Effector memory CD8-positive, alpha-beta T cell (primary cell): ENCODE data around the gene CWC27.
"Not testable (repeated sequence)": the region's sequence is repeated elsewhere in the genome, so short reads cannot be mapped to it uniquely, and the experiment has no call there.

Source experiments
- ATAC-seq: fragments of 150-1000 bp; cut with Tn5 transposase; replicated peaks from 2 replicates; pipeline ENCODE4 v1.10.0; 2021; ENCODE audit warnings: mild to moderate bottlenecking, moderate library complexity
- DNase-seq, 3 experiments: peaks; one replicate each; pipeline ENCODE4 v3.0.0; 2021
- H3K27ac Mint-ChIP-seq, 2 donors: one replicate each; pipeline ENCODE4 v1.8.0; 2022; ENCODE audit warnings: mild to moderate bottlenecking in 2 of 2, mixed read lengths in 2 of 2, moderate library complexity in 2 of 2
- H3K27me3 Mint-ChIP-seq, 2 donors: one replicate each; pipeline ENCODE4 v1.8.0; 2022; ENCODE audit warnings: mixed read lengths in 2 of 2
- H3K36me3 Mint-ChIP-seq: one replicate; pipeline ENCODE4 v1.8.0; 2022; ENCODE audit warnings: mild to moderate bottlenecking, moderate library complexity, mixed read lengths; ENCODE audit not compliant: insufficient read depth
- H3K4me1 Mint-ChIP-seq, 2 donors: one replicate each; pipeline ENCODE4 v1.8.0; 2022; ENCODE audit warnings: low read depth in 2 of 2, mixed read lengths in 2 of 2
- H3K4me3 Mint-ChIP-seq, 2 donors: one replicate each; pipeline ENCODE4 v1.8.0; 2022; ENCODE audit warnings: mild to moderate bottlenecking in 2 of 2, mixed read lengths in 2 of 2, moderate library complexity in 2 of 2
- H3K9me3 Mint-ChIP-seq, 2 donors: one replicate each; pipeline ENCODE4 v1.8.0; 2022; ENCODE audit warnings: mixed read lengths in 2 of 2

The CWC27 gene

GRCh38 chr5:64874753-64875152 is 106.0 kb downstream of the CWC27 start:
- Mint-ChIP-seq H3K4me1 (no peaks in the 10 kb centered on the region), H3K9me3 (no peaks in the 10 kb centered on the region), H3K36me3 (no peaks in the 10 kb centered on the region), H3K4me3 (no peak overlapping the region), H3K27ac (no peak overlapping the region), H3K27me3 (no peaks in the 10 kb centered on the region)
- no peak for DNase-seq
- ATAC-seq, result no peak

- H3K4me3 Mint-ChIP-seq, result no peak overlapping the region
- no peaks in the 10 kb centered on the region for H3K4me1 Mint-ChIP-seq
- no peaks in the 10 kb centered on the region for H3K36me3 Mint-ChIP-seq
- no peak for DNase-seq
- no peaks in the 10 kb centered on the region for H3K27me3 Mint-ChIP-seq
- ATAC-seq, result no peak
- H3K27ac Mint-ChIP-seq, result no peak overlapping the region
- no peaks in the 10 kb centered on the region for H3K9me3 Mint-ChIP-seq
Observed at GRCh38 chr5:64876203-64876602, 107.5 kb downstream of the CWC27 start.

DNA sequence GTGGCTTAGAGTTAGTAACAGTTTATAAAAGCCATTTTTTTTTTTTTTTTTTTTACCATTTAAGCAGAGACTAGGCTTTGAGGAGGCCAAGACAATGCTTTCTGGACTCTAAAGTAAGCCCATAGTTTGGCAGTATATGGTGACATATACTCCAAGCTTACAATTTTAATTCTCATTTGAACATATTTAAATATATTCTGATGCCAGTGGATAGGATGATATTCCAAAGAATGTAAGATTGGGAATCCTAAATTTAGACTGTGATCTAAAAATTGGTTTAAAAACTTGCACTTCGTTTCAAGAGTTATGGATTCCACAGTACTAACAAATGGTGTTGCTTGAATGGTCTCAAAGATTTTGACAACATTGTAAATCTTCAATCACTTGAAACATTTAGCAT is 112.1 kb downstream of the CWC27 start:
- no peak overlapping the region for H3K27ac Mint-ChIP-seq
- DNase-seq (no peak), ATAC-seq (no peak)
- H3K4me1 Mint-ChIP-seq, result no peaks in the 10 kb centered on the region
- H3K27me3 Mint-ChIP-seq, result no peaks in the 10 kb centered on the region
- H3K36me3 Mint-ChIP-seq, result no peaks in the 10 kb centered on the region
- no peak overlapping the region for H3K4me3 Mint-ChIP-seq
- H3K9me3 Mint-ChIP-seq, result no peaks in the 10 kb centered on the region

- ATAC-seq (no peak), DNase-seq (no peak)
- H3K27me3 Mint-ChIP-seq, result no peaks in the 10 kb centered on the region
- H3K9me3 Mint-ChIP-seq, result no peaks in the 10 kb centered on the region
- no peaks in the 10 kb centered on the region for H3K4me1 Mint-ChIP-seq
- H3K36me3 Mint-ChIP-seq, result no peaks in the 10 kb centered on the region
- H3K27ac Mint-ChIP-seq, result no peak overlapping the region
- no peak overlapping the region for H3K4me3 Mint-ChIP-seq
Observed at GRCh38 chr5:64883912-64884311, 115.2 kb downstream of the CWC27 start.

DNA sequence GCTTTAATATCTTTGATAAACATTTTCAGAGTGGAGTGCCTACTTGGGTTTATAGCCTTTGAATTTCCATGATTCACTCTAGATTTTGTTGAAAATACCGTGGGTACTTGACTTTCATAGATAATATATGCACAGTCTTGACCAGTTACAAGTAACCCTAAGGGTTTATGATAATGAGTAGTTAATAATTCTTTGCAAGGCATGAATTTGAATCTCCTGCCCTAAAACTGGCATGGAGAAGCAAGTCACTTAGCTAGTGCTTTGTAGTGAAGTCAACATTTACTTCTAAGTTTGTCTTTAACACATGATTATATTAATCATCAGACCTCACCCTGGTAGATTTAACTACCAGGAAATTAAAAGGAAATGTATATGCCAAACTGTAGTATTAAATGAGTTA is 115.8 kb downstream of the CWC27 start:
- no peaks in the 10 kb centered on the region for H3K4me1 Mint-ChIP-seq
- H3K36me3 Mint-ChIP-seq, result no peaks in the 10 kb centered on the region
- no peak for DNase-seq
- no peak overlapping the region for H3K4me3 Mint-ChIP-seq
- H3K9me3 Mint-ChIP-seq, result no peaks in the 10 kb centered on the region
- ATAC-seq, result no peak
- no peaks in the 10 kb centered on the region for H3K27me3 Mint-ChIP-seq
- H3K27ac Mint-ChIP-seq, result no peak overlapping the region

GRCh38 chr5:64887910-64888309 is 119.2 kb downstream of the CWC27 start:
- Mint-ChIP-seq H3K27me3 (no peaks in the 10 kb centered on the region), H3K9me3 (no peaks in the 10 kb centered on the region), H3K27ac (no peak overlapping the region), H3K4me1 (no peaks in the 10 kb centered on the region), H3K36me3 (peaks cover 4% of the 10 kb centered on the region), H3K4me3 (no peak overlapping the region)
- DNase-seq, result no peak
- ATAC-seq, result no peak

DNA sequence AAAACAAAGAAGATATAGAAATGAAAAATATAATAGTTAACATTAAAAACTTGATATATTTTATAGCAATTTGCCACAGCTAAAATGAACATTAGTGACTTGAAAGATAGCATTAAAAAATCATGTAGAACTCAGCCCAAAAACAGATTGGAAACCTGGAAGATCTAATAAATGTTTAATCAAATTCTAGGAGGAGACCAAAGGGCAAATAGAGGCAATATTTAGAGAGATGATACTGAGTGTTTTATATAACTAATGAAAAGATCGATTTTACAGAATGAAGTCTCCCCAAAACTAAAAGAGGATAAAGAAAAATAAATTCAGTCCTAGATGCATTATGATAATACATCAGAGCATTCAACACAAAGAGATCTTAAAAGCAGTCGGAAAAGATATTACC is 127.0 kb downstream of the CWC27 start:
- Mint-ChIP-seq H3K4me1 (no peaks in the 10 kb centered on the region), H3K9me3 (peaks cover 0 to 11% of the 10 kb centered on the region in 2 donors), H3K36me3 (peaks cover 4% of the 10 kb centered on the region), H3K27ac (no peak overlapping the region), H3K4me3 (no peak overlapping the region), H3K27me3 (no peaks in the 10 kb centered on the region)
- no peak for ATAC-seq
- no peak for DNase-seq

- H3K4me1 Mint-ChIP-seq, result no peaks in the 10 kb centered on the region
- H3K4me3 Mint-ChIP-seq, result no peak overlapping the region
- H3K27me3 Mint-ChIP-seq, result no peaks in the 10 kb centered on the region
- H3K9me3 Mint-ChIP-seq, result peaks cover 0 to 11% of the 10 kb centered on the region in 2 donors
- no peak overlapping the region for H3K27ac Mint-ChIP-seq
- no peaks in the 10 kb centered on the region for H3K36me3 Mint-ChIP-seq
- DNase-seq (no peak), ATAC-seq (no peak)
Observed at GRCh38 chr5:64899838-64900237, 131.1 kb downstream of the CWC27 start.

GRCh38 chr5:64900618-64901017 is 131.9 kb downstream of the CWC27 start:
- H3K9me3 Mint-ChIP-seq, result peaks cover 2 to 10% of the 10 kb centered on the region in 2 donors
- no peak overlapping the region for H3K27ac Mint-ChIP-seq
- H3K4me1 Mint-ChIP-seq, result no peaks in the 10 kb centered on the region
- H3K36me3 Mint-ChIP-seq, result no peaks in the 10 kb centered on the region
- H3K4me3 Mint-ChIP-seq, result no peak overlapping the region
- no peak for ATAC-seq
- no peak for DNase-seq
- no peaks in the 10 kb centered on the region for H3K27me3 Mint-ChIP-seq

DNA sequence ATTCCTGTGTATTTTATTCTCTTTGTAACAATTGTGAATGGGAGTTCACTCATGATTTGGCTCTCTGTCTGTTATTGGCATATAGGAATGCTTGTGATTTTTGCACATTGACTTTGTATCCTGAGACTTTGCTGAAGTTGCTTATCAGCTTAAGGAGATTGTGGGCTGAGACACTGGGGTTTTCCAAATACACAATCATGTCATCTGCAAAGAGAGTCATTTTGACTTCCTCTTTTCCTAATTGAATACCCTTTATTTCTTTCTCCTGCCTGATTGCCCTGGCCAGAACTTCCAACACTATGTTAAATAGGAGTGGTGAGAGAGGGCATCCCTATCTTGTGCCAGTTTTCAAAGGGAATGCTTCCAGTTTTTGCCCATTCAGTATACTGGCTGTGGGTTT is 138.7 kb downstream of the CWC27 start:
- H3K27ac Mint-ChIP-seq, result peak overlapping the region in 1 of 2 donors; percentile 56
- H3K36me3 Mint-ChIP-seq, result not testable (repeated sequence)

GRCh38 chr5:64914396-64914795 is 145.7 kb downstream of the CWC27 start:
- Mint-ChIP-seq H3K27ac (no peak overlapping the region), H3K27me3 (no peaks in the 10 kb centered on the region), H3K4me1 (peaks cover 0 to 2% of the 10 kb centered on the region in 2 donors), H3K4me3 (no peak overlapping the region), H3K36me3 (peaks cover 2% of the 10 kb centered on the region), H3K9me3 (peaks cover under 1% of the 10 kb centered on the region in 2 donors)
- no peak for ATAC-seq
- no peak for DNase-seq

More for the DNA sequence above, 138.7 kb downstream of the CWC27 start:
- not testable (repeated sequence) for ATAC-seq, H3K9me3 Mint-ChIP-seq, H3K4me1 Mint-ChIP-seq, H3K4me3 Mint-ChIP-seq, H3K27me3 Mint-ChIP-seq, DNase-seq

DNA sequence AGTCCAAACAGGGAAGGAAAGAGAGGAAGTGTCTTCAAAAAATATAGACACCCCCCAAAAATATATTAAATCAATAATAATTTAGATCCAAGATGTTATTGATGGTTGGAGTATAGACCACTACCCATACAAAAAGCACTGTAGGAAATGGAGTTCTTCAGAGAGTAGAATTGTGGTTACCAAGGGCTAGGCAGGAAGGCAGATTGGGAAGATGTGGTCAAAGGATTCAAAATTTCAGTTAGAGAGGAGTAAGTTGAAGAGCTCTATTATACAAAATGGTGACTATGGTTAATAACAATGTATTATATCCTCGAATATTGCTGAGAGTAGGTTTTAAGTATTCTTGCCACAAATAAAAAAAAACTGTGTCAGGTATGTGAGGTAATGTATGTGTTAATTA is 149.4 kb downstream of the CWC27 start:
- H3K27ac Mint-ChIP-seq, result no peak overlapping the region
- H3K4me3 Mint-ChIP-seq, result no peak overlapping the region
- peaks cover 0 to 2% of the 10 kb centered on the region in 2 donors for H3K4me1 Mint-ChIP-seq
- DNase-seq (no peak), ATAC-seq (no peak)
- peaks cover 3% of the 10 kb centered on the region for H3K36me3 Mint-ChIP-seq
- H3K9me3 Mint-ChIP-seq, result peaks cover 13 to 23% of the 10 kb centered on the region in 2 donors
- no peaks in the 10 kb centered on the region for H3K27me3 Mint-ChIP-seq

DNA sequence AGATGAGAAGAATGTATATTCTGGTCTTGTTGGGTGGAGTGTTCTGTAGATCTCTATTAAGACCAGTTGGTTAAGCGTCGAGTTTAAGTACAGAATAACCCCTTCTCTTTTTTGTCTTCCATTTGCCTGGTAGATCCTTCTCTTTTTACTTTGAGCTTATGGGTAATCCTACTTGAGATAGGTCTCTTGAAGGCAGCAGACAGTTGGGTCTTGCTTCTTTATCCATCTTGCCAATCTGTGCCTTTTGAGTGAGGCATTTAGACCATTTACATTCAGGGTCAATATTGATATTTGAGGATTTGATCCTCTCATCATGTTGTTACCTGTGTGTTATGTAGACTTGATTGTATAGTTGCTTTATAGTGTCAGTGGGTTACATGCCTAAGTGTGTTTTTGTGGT is 152.7 kb downstream of the CWC27 start:
- Mint-ChIP-seq H3K27me3 (no peaks in the 10 kb centered on the region), H3K27ac (no peak overlapping the region), H3K9me3 (peaks cover 13 to 23% of the 10 kb centered on the region in 2 donors), H3K36me3 (peaks cover 3% of the 10 kb centered on the region), H3K4me1 (peaks cover 0 to 2% of the 10 kb centered on the region in 2 donors), H3K4me3 (no peak overlapping the region)
- ATAC-seq, result no peak
- DNase-seq, result no peak

- Mint-ChIP-seq H3K4me3 (no peak overlapping the region), H3K36me3 (peaks cover 3% of the 10 kb centered on the region), H3K9me3 (peaks cover 13 to 23% of the 10 kb centered on the region in 2 donors), H3K27me3 (no peaks in the 10 kb centered on the region), H3K27ac (no peak overlapping the region), H3K4me1 (peaks cover 0 to under 1% of the 10 kb centered on the region in 2 donors)
- ATAC-seq (no peak), DNase-seq (no peak)
Observed at GRCh38 chr5:64923151-64923685, 154.5 kb downstream of the CWC27 start.

GRCh38 chr5:64925123-64925522 is 156.4 kb downstream of the CWC27 start:
- Mint-ChIP-seq H3K9me3 (peaks cover 11 to 16% of the 10 kb centered on the region in 2 donors), H3K4me1 (no peaks in the 10 kb centered on the region), H3K36me3 (peaks cover 3% of the 10 kb centered on the region), H3K27me3 (no peaks in the 10 kb centered on the region), H3K4me3 (no peak overlapping the region), H3K27ac (no peak overlapping the region)
- ATAC-seq, result no peak
- DNase-seq, result no peak
